ENCODE data around the gene CFAP107.

Gene CFAP107

GRCh38 chr1:12772520-12772919, 26.5 kb downstream of the CFAP107 start:
- TF ChIP-seq CTCF (IDR thresholded peaks at IDR 0.05; ENCODE audit: insufficient read depth, low read length, poor library complexity, severe bottlenecking) = no peak
- no peaks in the 10 kb centered on the region; the same call in none of the 2 replicates for H3K27me3 ChIP-seq (replicated peaks; ENCODE audit: control insufficient read depth, insufficient read depth, low read length)

DNA sequence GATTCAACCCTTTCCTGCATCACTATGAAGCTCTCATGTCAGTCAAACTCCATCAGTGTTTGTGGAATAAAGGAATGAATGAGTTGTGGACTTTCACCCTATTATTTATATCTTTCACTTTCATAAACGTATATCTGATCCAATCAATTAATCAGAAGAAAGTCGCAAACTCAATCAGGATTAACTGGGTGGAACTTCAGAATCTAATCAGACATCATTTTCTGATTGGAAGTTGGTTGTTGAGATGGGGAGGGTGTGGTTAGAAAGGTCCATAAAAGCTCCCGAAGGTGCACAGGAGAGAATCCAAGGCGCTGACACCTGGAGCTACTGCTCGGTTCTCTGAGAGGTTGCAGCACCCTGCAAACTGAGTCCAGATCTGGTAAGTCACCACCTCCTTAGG, 27.4 kb downstream of the CFAP107 start, which contains the start of gene PRAMEF12:
Gene PRAMEF12, plus strand, starts transcription at position 301 of the 400 bp plus-strand sequence. CDS start 1,130 bp downstream, outside the sequence.
- Histone ChIP-seq H3K27me3 (replicated peaks; ENCODE audit: control insufficient read depth, insufficient read depth, low read length) (no peaks in the 10 kb centered on the region; the same call in none of the 2 replicates), H3K36me3 (ENCODE audit: control insufficient read depth, insufficient read depth, low read length) (no peaks in the 10 kb centered on the region), H3K4me3 (replicated peaks; ENCODE audit: low read depth, low read length) (no peak within 1 kb of the TSS)
- TF ChIP-seq CTCF (IDR thresholded peaks at IDR 0.05; ENCODE audit: insufficient read depth, low read length, poor library complexity, severe bottlenecking) = no peak
- no peak for DNase-seq (ENCODE audit: extremely low read depth, insufficient read length)

More at GRCh38 chr1:12772520-12772919, 26.5 kb downstream of the CFAP107 start:
- Histone ChIP-seq H3K4me3 (replicated peaks; ENCODE audit: low read depth, low read length) (no peak overlapping the region), H3K36me3 (ENCODE audit: control insufficient read depth, insufficient read depth, low read length) (no peaks in the 10 kb centered on the region)
- DNase-seq (ENCODE audit: extremely low read depth, insufficient read length) = no peak

- H3K4me3 ChIP-seq (replicated peaks; ENCODE audit: low read depth, low read length) = no peak overlapping the region
- no peaks in the 10 kb centered on the region; the same call in none of the 2 replicates for H3K27me3 ChIP-seq (replicated peaks; ENCODE audit: control insufficient read depth, insufficient read depth, low read length)
- no peaks in the 10 kb centered on the region for H3K36me3 ChIP-seq (ENCODE audit: control insufficient read depth, insufficient read depth, low read length)
- DNase-seq (ENCODE audit: extremely low read depth, insufficient read length) = no peak
- no peak for TF ChIP-seq CTCF (IDR thresholded peaks at IDR 0.05; ENCODE audit: insufficient read depth, low read length, poor library complexity, severe bottlenecking)
These were observed 28.9 kb downstream of the CFAP107 start for GRCh38 chr1:12774801-12775345.

DNA sequence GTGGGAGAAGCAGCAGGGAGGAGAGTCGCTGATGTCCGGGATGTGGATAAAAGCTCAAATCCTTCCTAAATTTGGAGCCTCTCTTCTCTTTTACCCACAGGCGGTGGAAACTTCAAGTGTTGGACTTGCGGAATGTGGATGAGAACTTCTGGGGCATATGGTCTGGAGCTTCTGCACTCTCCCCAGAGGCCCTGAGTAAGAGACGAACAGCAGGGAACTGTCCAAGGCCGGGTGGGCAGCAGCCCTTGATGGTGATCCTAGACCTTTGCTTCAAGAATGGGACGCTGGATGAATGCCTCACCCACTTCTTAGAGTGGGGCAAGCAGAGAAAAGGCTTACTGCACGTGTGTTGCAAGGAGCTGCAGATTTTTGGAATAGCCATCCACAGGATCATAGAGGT, 29.4 kb downstream of the CFAP107 start:
- no peak for DNase-seq (ENCODE audit: extremely low read depth, insufficient read length)
- H3K27me3 ChIP-seq (replicated peaks; ENCODE audit: control insufficient read depth, insufficient read depth, low read length) = no peaks in the 10 kb centered on the region; the same call in none of the 2 replicates
- H3K36me3 ChIP-seq (ENCODE audit: control insufficient read depth, insufficient read depth, low read length) = no peaks in the 10 kb centered on the region
- no peak overlapping the region for H3K4me3 ChIP-seq (replicated peaks; ENCODE audit: low read depth, low read length)
- no peak for TF ChIP-seq CTCF (IDR thresholded peaks at IDR 0.05; ENCODE audit: insufficient read depth, low read length, poor library complexity, severe bottlenecking)

- no peak for TF ChIP-seq CTCF (IDR thresholded peaks at IDR 0.05; ENCODE audit: insufficient read depth, low read length, poor library complexity, severe bottlenecking)
These were observed 31.0 kb downstream of the CFAP107 start for GRCh38 chr1:12776801-12777557.

More at GRCh38 chr1:12776801-12777557, 31.0 kb downstream of the CFAP107 start:
- Histone ChIP-seq H3K4me3 (replicated peaks; ENCODE audit: low read depth, low read length) (no peak overlapping the region), H3K27me3 (replicated peaks; ENCODE audit: control insufficient read depth, insufficient read depth, low read length) (no peaks in the 10 kb centered on the region; the same call in 1 of the 2 replicates), H3K36me3 (ENCODE audit: control insufficient read depth, insufficient read depth, low read length) (no peaks in the 10 kb centered on the region)
- DNase-seq (ENCODE audit: extremely low read depth, insufficient read length) = no peak

All from GM06990 (cell line).